NCI-H2227 (cell line): Measurements from ENCODE around the gene FAM120C.

Source experiments
- DNase-seq: peaks from one replicate; lab custom pipeline; 2025; ENCODE audit not compliant: unreplicated experiment; lab: John Stamatoyannopoulos, UW

Gene FAM120C

GRCh38 chrX:54157561-54157960 lies 25.5 kb downstream of the FAM120C start:
- DNase-seq: no peak

DNA sequence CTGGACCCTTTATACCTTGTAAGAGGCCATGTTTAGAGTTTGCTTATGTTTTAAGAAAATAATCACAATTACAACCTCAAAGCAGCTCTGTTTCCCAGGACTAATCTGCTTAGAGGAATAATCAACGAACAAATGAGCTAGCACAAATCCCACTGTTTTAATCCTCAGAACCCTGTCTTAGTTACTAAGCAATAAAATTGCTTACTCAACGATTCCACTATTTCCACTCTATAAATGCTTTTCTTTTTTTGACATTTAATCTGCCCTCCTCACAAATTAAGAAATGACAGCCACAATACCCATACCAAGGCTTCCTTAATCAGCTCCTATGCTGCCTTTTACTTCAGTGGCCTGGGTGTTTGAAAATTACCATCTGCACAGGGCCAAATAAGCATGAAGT lies 48.8 kb downstream of the FAM120C start:
- DNase-seq: no peak

DNA sequence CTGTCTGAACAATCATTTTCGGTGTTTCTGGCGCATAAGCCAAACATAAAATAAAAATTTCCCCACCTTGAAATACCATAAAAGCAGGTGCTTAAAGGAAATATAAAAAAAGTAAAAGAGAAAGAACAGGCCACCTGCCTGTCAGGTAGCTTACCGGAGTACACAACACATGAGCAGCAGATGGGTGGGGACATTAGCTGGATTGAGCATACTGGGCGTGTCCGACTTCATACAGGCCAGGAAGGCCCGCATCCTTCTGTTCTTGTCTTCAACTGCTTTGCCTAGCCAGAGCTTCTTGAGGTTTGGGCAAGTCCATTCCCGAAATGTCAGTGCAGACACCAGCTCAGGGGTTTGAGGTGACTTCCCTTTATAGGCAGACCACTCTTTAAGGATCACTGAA lies 66.7 kb downstream of the FAM120C start:
- no peak for DNase-seq

GRCh38 chrX:54093571-54093970 lies 89.5 kb downstream of the FAM120C start:
- no peak for DNase-seq

GRCh38 chrX:54093159-54093558 lies 89.9 kb downstream of the FAM120C start:
- no peak for DNase-seq

DNA sequence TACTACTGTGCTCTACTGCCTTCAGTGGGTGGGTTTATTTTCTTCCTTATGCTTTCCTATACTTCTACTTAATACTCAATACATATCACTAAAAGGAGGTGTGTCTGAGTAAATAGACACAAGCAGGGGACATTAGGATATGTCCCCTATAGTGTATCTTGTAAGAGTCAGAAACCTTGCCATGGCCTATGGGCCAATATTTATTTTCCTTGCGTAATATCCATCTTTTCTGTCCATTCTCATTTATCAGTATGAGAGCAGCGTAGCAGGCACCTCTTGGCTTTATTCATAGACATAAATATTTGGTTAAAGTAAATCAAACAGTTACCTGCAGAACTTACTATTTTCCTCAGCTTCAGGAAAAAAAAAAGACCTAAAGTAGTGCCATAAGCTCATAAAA lies 92.2 kb downstream of the FAM120C start:
- DNase-seq: no peak

DNA sequence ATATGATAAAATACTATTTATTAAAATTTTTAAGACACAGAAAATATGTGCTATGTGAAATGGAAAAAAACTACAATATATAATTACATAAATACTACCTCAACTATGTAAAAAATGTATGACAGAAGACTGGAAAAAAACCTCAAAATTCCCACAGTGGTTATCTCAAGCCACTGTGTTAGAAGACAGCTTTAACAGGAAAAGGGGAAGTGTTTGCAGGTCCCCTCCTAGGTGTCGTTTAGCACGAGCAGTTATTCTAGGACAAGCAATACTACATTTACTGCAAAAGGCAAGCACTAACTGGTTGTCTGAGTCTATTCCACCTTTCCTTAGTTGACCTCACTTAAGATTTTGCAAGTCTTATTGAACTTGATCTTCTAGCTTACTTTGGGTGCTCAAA lies 93.9 kb downstream of the FAM120C start:
- DNase-seq: no peak

DNA sequence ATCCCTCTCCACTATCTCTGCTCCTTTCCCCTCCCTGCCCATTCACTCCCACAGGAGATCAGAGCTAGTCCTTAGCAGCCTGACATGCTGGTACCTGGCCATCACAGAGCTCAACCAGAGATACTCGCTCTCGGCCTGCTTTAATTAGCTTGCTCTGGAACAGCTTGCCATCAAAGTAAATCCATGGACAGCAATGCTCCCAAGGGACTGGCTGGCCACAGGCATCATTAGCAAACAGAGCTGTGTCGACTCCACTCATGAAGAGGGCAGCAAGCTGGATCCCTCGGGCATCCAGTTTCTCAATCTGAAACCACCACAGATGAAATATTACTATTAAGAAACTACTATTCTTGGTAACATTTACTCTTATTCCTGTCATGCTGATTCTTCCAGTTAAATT lies 95.4 kb downstream of the FAM120C start:
- no peak for DNase-seq

GRCh38 chrX:54085666-54086065 lies 97.4 kb downstream of the FAM120C start:
- DNase-seq: no peak

GRCh38 chrX:54076903-54077302 lies 106.2 kb downstream of the FAM120C start:
- DNase-seq: no peak

DNA sequence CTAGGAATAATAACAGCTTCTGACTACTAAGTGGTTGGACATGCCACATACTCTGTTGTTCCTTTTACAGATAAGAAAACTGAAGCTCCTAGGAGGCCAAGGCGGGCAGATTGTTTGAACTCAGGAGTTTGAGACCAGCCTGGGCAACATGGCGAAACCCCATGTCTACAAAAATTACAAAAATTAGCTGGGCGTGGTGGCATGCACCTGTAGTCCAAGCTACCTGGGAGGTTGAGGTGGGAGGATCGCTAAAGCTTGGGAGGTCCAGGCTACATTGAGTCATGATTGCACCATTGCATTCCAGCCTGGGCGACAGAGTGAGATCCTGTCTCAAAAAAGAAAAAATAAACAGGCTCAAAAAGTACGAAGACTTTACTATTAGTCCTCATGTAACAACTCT lies 108.2 kb downstream of the FAM120C start:
- DNase-seq: no peak

DNA sequence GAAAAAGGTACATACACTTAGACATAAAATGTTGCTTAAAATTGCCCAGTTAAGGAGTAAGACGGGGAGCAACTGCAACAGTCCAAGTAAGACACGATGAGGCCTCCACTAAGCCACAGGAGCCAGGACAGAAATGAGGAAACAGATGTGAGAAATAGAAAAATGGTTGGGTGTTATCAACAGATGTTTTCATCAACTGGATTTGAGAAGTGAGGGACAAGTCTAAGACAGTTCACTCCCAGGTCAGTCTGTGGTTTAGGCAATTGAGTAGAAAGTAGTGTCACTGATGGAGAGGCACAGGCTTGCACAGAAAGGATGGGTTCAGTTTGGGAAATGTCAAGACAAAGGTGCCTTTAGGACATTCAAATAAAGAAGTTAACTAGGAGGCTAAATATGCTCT lies 115.3 kb downstream of the FAM120C start:
- DNase-seq: no peak

- DNase-seq: no peak
Observed at GRCh38 chrX:54066841-54067240, 116.2 kb downstream of the FAM120C start.

DNA sequence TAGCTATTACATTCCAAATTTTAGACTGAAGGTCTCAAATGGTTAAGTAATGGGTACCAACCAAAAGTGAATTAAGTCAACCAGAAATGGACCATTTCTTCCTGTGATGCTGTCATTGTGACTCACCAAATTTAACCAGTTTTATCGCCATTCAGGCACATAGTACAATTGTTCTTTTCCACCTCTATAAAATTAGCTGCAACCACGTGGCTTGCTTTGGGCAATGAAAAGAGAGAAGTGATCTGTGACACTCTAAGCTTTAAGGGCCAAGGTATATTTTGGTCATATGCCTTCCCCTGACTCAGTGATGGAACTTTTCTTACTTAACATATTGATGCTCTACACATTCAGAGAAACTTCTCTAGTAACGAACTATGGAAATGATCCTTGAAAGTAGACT lies 118.5 kb downstream of the FAM120C start:
- DNase-seq: no peak

DNA sequence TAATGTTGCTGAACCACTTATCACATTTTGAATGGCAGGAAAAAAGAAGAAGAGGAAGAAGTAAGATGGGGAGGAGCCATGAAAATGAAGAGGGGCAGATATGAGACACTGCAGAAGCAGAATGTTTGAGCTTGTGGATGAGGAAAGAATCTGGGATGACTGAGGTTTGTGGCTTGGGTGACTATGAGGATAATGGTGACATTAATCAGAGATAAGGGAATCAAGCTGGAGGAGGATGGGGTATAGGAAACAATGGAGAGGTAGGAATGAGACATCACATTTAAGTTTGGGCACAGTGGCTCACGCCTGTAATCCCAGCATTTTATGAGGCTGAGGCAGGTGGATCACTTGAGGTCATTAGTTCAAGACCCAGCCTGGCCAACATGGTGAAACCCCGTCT lies 119.7 kb downstream of the FAM120C start:
- DNase-seq: no peak

- no peak for DNase-seq
Observed at GRCh38 chrX:54049801-54050200, 133.3 kb downstream of the FAM120C start.

GRCh38 chrX:54048412-54048811 lies 134.6 kb downstream of the FAM120C start:
- peak; percentile 6 for DNase-seq

DNA sequence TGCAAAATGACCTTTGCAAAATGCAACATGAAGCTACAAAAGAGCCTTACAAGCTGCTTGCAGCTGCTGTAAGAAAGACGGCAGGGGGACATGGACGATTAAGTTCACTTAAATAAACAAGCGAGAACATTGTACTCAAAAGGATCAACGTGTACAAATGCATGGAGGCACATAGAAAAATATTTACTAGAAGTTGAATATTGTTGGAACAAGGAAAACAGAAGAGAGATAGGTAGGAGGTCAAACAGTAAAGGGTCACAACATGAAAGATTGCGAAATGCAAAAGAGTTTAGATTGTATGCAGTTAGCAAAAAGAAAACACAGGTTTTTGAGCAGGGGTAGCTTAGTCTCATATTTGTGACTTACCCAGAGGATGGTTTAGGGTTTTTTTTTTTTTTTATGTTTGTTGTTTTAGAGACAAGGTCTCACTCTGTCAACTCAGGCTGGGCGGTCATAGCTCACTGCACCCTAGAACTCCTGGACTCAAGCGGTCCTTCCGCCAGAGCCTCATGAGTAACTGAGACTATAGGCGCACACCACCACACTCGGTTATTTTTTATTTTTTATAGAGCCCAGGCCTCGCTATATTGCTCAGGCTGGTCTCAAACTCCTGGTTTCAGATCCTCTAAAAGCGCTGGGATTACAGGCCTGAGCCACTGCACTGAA lies 137.4 kb downstream of the FAM120C start:
- DNase-seq: no peak

- no peak for DNase-seq
Observed at GRCh38 chrX:54044877-54045338, 138.1 kb downstream of the FAM120C start.

DNA sequence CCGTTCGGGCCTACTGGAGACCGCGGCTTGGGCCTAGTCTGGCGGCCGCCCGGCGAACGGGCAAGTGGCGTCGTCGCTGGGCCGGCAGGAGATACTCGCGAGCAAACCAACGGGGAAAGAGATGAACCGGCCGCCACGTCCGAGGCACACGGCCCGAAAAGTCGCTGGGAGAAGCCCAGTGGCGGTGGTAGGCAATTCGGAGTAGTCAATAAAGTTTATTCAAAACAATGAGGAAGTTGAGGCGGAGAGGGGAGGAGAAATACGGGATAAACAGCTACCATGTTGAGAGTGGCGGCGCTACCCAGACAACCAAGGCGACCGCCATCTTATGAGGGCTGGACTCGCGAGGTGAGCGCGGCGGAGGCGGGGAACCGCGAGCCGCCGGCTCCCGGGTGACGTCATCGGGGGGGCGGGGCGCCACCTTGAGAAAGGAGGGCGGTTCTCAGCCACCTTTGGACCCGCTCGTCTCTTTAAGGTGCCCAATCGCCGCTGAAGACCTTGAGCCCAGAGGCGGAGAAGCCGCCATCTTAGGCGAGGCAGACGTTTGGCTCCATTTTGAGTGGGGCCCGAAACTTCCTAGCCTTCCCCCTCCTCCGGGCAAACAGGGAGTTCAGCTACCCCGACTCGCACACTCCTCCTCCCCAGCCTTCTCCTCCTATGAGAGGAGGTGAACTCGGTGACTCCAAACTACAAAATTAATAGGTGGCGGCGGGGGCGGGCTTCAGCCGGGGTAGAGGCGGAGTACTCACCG lies 138.8 kb downstream of the FAM120C start, which contains the start of gene PHF8:
Gene PHF8 (minus strand): TSS at position 348 of the 751 bp plus-strand sequence. CDS start 1,745 bp downstream, outside the sequence.
- DNase-seq: peak; percentile 99

DNA sequence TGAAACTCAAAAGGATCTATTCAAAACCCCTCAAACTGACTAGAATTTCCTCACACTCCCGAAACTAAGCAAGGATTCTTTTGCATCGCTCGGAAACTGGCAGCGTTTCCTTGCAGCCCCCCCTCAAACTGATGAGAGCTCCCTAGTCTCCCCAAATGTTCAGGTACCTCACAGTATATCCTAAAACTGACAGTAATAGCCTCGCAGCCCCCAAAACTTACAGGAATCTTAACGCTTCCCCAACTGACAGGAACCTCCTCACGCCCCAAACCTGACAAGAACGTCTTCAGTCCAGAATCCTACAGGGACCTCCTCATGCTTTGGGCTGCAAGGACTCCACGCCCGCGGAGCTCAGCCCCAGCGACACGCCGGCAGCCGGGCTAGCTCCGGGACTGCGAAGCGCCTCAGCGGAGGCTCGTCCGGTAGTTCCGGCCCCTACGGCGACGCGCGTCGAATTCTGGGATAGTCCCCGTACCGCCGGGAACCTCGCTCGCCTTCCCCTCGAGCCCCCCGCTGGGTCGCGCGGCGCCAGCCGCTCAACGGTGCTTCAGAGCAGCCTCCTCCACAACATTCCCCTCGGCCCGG lies 139.4 kb downstream of the FAM120C start:
- DNase-seq: peak; percentile 84

GRCh38 chrX:54043056-54043455 lies 140.0 kb downstream of the FAM120C start:
- no peak for DNase-seq
